OCI-LY7 (cell line): ENCODE results near the gene IFT57. TPM values are rescaled to one million over a fixed set of nuclear protein-coding genes. Genes with fewer than 3 reads are reported as not detected.

ENCODE experiments used
- BruUV-seq: library from RNA; stranded (reverse); fragments of 400-500 nt; replicated peaks from 2 replicates; lab custom pipeline; 2021; lab: Mats Ljungman, UMichigan
- CTCF ChIA-PET: fragments of 300-600 bp; sonication (Branson Sonifier 250); formaldehyde crosslinking; loops from one replicate; lab custom pipeline; 2022; ENCODE audit warnings: antibody characterized with exemption; ENCODE audit not compliant: unreplicated experiment; lab: Charles Lee
- POLR2A ChIA-PET: fragments of 300-600 bp; sonication (Branson Sonifier 250); formaldehyde crosslinking; loops from one replicate; lab custom pipeline; 2022; ENCODE audit warnings: antibody characterized with exemption; lab: Charles Lee
- DNase-seq: peaks from one replicate; pipeline ENCODE4 v3.0.0-alpha.2; 2015; ENCODE audit warnings: low spot score
- H2AFZ ChIP-seq: fragments of 200-600 bp; sonication (generic), shearing (Covaris generic); 2 replicates; pipeline ENCODE4 v1.6.1; 2014; ENCODE audit warnings: mild to moderate bottlenecking, antibody characterized with exemption, low read length, moderate library complexity
- H3K27ac ChIP-seq: fragments of 200-600 bp; sonication (generic); 2 replicates; pipeline ENCODE4 v1.5.1; 2014; ENCODE audit warnings: mixed run types, low read depth, mild to moderate bottlenecking, moderate library complexity, low read length, inconsistent platforms; ENCODE audit not compliant: poor library complexity, severe bottlenecking
- H3K36me3 ChIP-seq: fragments of 200-600 bp; sonication (generic); 2 replicates; pipeline ENCODE4 v1.6.1; 2014; ENCODE audit warnings: mild to moderate bottlenecking, antibody characterized with exemption, low read length, moderate library complexity, mixed read lengths; ENCODE audit not compliant: insufficient read depth
- H3K4me1 ChIP-seq: fragments of 200-600 bp; sonication (generic); 2 replicates; pipeline ENCODE4 v1.5.1; 2014; ENCODE audit warnings: mild to moderate bottlenecking, low read length; ENCODE audit not compliant: insufficient read depth, poor library complexity, severe bottlenecking
- H3K4me2 ChIP-seq: fragments of 200-600 bp; sonication (generic); 2 replicates; pipeline ENCODE4 v1.6.1; 2014; ENCODE audit warnings: mild to moderate bottlenecking, low read length
- H3K4me3 ChIP-seq: fragments of 200-600 bp; sonication (generic); 2 replicates; pipeline ENCODE4 v1.5.1; 2014; ENCODE audit warnings: mild to moderate bottlenecking, low read depth, low read length; ENCODE audit not compliant: poor library complexity, severe bottlenecking
- H3K79me2 ChIP-seq: fragments of 200-600 bp; sonication (generic); 2 replicates; pipeline ENCODE4 v1.6.1; 2016; ENCODE audit warnings: low read depth, mild to moderate bottlenecking, low read length, moderate library complexity, mixed read lengths; ENCODE audit not compliant: insufficient read depth
- H3K9me2 ChIP-seq: fragments of 200-600 bp; sonication (generic); 2 replicates; pipeline ENCODE4 v1.6.1; 2016; ENCODE audit warnings: mild to moderate bottlenecking, low read length, mixed read lengths; ENCODE audit not compliant: insufficient read depth
- H3K9me3 ChIP-seq: fragments of 200-600 bp; sonication (generic); 2 replicates; pipeline ENCODE4 v1.6.1; 2014; ENCODE audit warnings: mild to moderate bottlenecking, mixed run types, low read length, mixed read lengths
- H4K20me1 ChIP-seq: fragments of 200-600 bp; sonication (generic); 2 replicates; pipeline ENCODE4 v1.6.1; 2014; ENCODE audit warnings: mild to moderate bottlenecking, antibody characterized with exemption, low read length, moderate library complexity, mixed read lengths; ENCODE audit not compliant: insufficient read depth
- EZH2phosphoT487 ChIP-seq: fragments of 200-600 bp; sonication (generic); IDR thresholded peaks from 2 replicates; pipeline ENCODE4 v1.6.1; 2018; ENCODE audit warnings: low read depth, borderline replicate concordance, mild to moderate bottlenecking, mixed run types, antibody characterized with exemption, low read length, moderate library complexity, mixed read lengths
- intact Hi-C: fragments of 100-400 bp; cut with micrococcal nuclease; formaldehyde crosslinking; loops from one replicate; pipeline ENCODE4 v1.10.0; 2022; ENCODE audit not compliant: unreplicated experiment
- total RNA-seq, 2 experiments: library from RNA; depleted of rRNA in 1 of 2; stranded (reverse); fragments of >200 nt in 1 of 2; shearing (Covaris generic) in 1 of 2; gene quantifications; 2 replicates each; pipeline ENCODE4 v1.2.3, GENCODE V29; 2014 to 2022
- TF ChIP-seq, protein P1 (sequence below): fragments of 200-600 bp; sonication (generic); conservative IDR thresholded peaks from 2 replicates; pipeline ENCODE4 v1.5.1; 2014; ENCODE audit warnings: mild to moderate bottlenecking, antibody characterized with exemption, low read length, moderate library complexity, mixed read lengths

The IFT57 gene
- total RNA-seq, 2 experiments from 2014 or later, result 44.1 to 68.2 TPM

- CTCF ChIA-PET, result no interaction called here
- Histone ChIP-seq H2AFZ (no peak overlapping the region), H3K36me3 (no peaks in the 10 kb centered on the region), H3K4me3 (no peak overlapping the region), H3K4me1 (no peaks in the 10 kb centered on the region), H3K9me3 (no peaks in the 10 kb centered on the region), H3K4me2 (no peak overlapping the region), H3K27ac (no peak overlapping the region), H3K9me2 (0 out of 2 replicates have a peak, but pooled peaks cover 6% of the 10 kb centered on the region), H3K79me2 (no peaks in the 10 kb centered on the region), H4K20me1 (no peaks in the 10 kb centered on the region)
- no TSS peak for BruUV-seq
- DNase-seq, result no peak
- intact Hi-C loops, result no loop called here
- POLR2A ChIA-PET, result no interaction called here
- TF ChIP-seq, protein P1, sequence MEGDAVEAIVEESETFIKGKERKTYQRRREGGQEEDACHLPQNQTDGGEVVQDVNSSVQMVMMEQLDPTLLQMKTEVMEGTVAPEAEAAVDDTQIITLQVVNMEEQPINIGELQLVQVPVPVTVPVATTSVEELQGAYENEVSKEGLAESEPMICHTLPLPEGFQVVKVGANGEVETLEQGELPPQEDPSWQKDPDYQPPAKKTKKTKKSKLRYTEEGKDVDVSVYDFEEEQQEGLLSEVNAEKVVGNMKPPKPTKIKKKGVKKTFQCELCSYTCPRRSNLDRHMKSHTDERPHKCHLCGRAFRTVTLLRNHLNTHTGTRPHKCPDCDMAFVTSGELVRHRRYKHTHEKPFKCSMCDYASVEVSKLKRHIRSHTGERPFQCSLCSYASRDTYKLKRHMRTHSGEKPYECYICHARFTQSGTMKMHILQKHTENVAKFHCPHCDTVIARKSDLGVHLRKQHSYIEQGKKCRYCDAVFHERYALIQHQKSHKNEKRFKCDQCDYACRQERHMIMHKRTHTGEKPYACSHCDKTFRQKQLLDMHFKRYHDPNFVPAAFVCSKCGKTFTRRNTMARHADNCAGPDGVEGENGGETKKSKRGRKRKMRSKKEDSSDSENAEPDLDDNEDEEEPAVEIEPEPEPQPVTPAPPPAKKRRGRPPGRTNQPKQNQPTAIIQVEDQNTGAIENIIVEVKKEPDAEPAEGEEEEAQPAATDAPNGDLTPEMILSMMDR, result no peak
- no peak for TF ChIP-seq EZH2phosphoT487
Measured at GRCh38 chr3:108250626-108251025, 28.4 kb upstream of the IFT57 start.

- CTCF ChIA-PET, result no interaction called here
- intact Hi-C loops, result no loop called here
- no TSS peak for BruUV-seq
- no peaks in the 10 kb centered on the region for H3K9me2 ChIP-seq
- no peak for TF ChIP-seq EZH2phosphoT487
- TF ChIP-seq, protein P1, result no peak
- H4K20me1 ChIP-seq, result no peaks in the 10 kb centered on the region
- POLR2A ChIA-PET, result interaction anchor here (1.1 kb wide), 1 partner anchor 155 kb away, joined by 3 read pairs; no protein-coding TSS in a partner anchor
- H3K4me3 ChIP-seq, result no peak overlapping the region
- H3K9me3 ChIP-seq, result no peaks in the 10 kb centered on the region
- no peaks in the 10 kb centered on the region for H3K4me1 ChIP-seq
- DNase-seq, result no peak
- H3K36me3 ChIP-seq, result no peaks in the 10 kb centered on the region
- no peak overlapping the region for H3K4me2 ChIP-seq
- H2AFZ ChIP-seq, result no peak overlapping the region
- no peaks in the 10 kb centered on the region for H3K79me2 ChIP-seq
- no peak overlapping the region for H3K27ac ChIP-seq
Measured at GRCh38 chr3:108243243-108243642, 21.0 kb upstream of the IFT57 start.

DNA sequence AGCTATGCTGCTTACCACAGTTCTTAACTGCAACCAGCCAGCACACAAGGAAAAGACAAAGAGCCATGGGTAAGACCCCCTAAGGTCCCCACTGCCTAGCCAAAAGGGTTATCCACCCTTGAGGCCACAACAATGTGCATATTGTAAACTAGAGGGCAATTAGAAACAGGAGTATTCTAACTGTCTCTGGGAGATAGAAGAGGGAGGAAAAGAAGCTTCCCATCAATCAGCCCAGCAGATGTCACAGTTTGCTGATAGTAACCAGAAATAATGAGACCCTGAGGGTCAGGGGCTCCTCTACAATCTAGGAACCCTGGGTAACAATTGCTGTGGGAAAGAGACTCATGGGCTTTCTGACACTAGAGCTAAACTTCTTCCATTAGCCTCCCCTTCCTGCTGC is 20.6 kb upstream of the IFT57 start:
- DNase-seq, result no peak
- CTCF ChIA-PET, result no interaction called here
- H3K27ac ChIP-seq, result no peak overlapping the region
- H3K4me3 ChIP-seq, result no peak overlapping the region
- no peak overlapping the region for H3K4me2 ChIP-seq
- H3K36me3 ChIP-seq, result no peaks in the 10 kb centered on the region
- no peaks in the 10 kb centered on the region for H3K4me1 ChIP-seq
- no peaks in the 10 kb centered on the region for H4K20me1 ChIP-seq
- no peaks in the 10 kb centered on the region for H3K9me2 ChIP-seq
- no peaks in the 10 kb centered on the region for H3K9me3 ChIP-seq
- no TSS peak for BruUV-seq
- H2AFZ ChIP-seq, result no peak overlapping the region
- TF ChIP-seq, protein P1, result no peak
- no peak for TF ChIP-seq EZH2phosphoT487
- intact Hi-C loops, result no loop called here
- POLR2A ChIA-PET, result interaction anchor here (1.0 to 1.1 kb wide), 2 partner anchors 9 to 155 kb away, joined by 3 read pairs; no protein-coding TSS in a partner anchor
- no peaks in the 10 kb centered on the region for H3K79me2 ChIP-seq
